ENCODE data around the gene FSCN2.

GRCh38 chr17:81540676-81541027 is 12.5 kb downstream of the FSCN2 start:
- TF ChIP-seq, protein P1, sequence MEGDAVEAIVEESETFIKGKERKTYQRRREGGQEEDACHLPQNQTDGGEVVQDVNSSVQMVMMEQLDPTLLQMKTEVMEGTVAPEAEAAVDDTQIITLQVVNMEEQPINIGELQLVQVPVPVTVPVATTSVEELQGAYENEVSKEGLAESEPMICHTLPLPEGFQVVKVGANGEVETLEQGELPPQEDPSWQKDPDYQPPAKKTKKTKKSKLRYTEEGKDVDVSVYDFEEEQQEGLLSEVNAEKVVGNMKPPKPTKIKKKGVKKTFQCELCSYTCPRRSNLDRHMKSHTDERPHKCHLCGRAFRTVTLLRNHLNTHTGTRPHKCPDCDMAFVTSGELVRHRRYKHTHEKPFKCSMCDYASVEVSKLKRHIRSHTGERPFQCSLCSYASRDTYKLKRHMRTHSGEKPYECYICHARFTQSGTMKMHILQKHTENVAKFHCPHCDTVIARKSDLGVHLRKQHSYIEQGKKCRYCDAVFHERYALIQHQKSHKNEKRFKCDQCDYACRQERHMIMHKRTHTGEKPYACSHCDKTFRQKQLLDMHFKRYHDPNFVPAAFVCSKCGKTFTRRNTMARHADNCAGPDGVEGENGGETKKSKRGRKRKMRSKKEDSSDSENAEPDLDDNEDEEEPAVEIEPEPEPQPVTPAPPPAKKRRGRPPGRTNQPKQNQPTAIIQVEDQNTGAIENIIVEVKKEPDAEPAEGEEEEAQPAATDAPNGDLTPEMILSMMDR (IDR thresholded peaks at IDR 0.05): no peak
- no peak for TF ChIP-seq POLR2A (IDR thresholded peaks at IDR 0.05)
